CD14-positive monocyte (primary cell): ENCODE data around the gene HPGD. TPM values are rescaled to one million over a fixed set of nuclear protein-coding genes. Genes with fewer than 3 reads are reported as not detected.

Source experiments
- DNase-seq, 3 donors: peaks; one replicate each; pipeline ENCODE4 v3.0.0-alpha.2; 2011 to 2022
- H2AFZ ChIP-seq: 2 replicates; pipeline ENCODE4 v1.6.0; 2012; ENCODE audit warnings: mild to moderate bottlenecking, low read depth, low read length, inconsistent platforms; ENCODE audit not compliant: insufficient read depth, poor library complexity, severe bottlenecking
- H3K27ac ChIP-seq, 2 donors: 1 replicate in 1 of 2; 2 replicates in 1 of 2; pipeline ENCODE4 v1.5.1; 2012 to 2013; ENCODE audit warnings: low read length in 2 of 2, control low read depth in 1 of 2, inconsistent platforms in 1 of 2, low read depth in 1 of 2, mild to moderate bottlenecking in 1 of 2
- H3K27me3 ChIP-seq, 2 donors: one replicate each; pipeline versions ENCODE4 v1.6.0 to v1.6.1; 2011 to 2013; ENCODE audit warnings: low read length in 2 of 2; ENCODE audit not compliant: control insufficient read depth in 2 of 2, insufficient read depth in 2 of 2
- H3K36me3 ChIP-seq, 2 donors: replicated peaks in 1 of 2; 1 replicate in 1 of 2; 2 replicates in 1 of 2; pipeline versions ENCODE4 v1.5.1 to v1.6.1; 2012 to 2013; ENCODE audit warnings: low read length in 2 of 2, control low read depth in 1 of 2, inconsistent platforms in 1 of 2, mild to moderate bottlenecking in 1 of 2; ENCODE audit not compliant: insufficient read depth in 2 of 2, control insufficient read depth in 1 of 2
- H3K4me1 ChIP-seq, 2 donors: 1 replicate in 1 of 2; 2 replicates in 1 of 2; pipeline versions ENCODE4 v1.5.1 to v1.6.1; 2012 to 2013; ENCODE audit warnings: low read length in 2 of 2, control low read depth in 1 of 2, inconsistent platforms in 1 of 2, mild to moderate bottlenecking in 1 of 2, moderate library complexity in 1 of 2; ENCODE audit not compliant: insufficient read depth in 2 of 2, control insufficient read depth in 1 of 2
- H3K4me2 ChIP-seq: replicated peaks from 2 replicates; pipeline ENCODE3; 2012; ENCODE audit warnings: low read length, moderate library complexity, mild to moderate bottlenecking; ENCODE audit not compliant: poor library complexity, severe bottlenecking; ENCODE audit errors: extremely low read depth
- H3K4me3 ChIP-seq, 3 experiments: fragments of 200-600 bp in 1 of 3; sonication (generic) in 1 of 3; replicated peaks in 1 of 3; 1 replicate in 2 of 3; 2 replicates in 1 of 3; pipeline ENCODE4 v1.5.1; 2011 to 2013; ENCODE audit warnings: low read length in 3 of 3, mild to moderate bottlenecking in 3 of 3, control low read depth in 2 of 3, low read depth in 2 of 3, inconsistent platforms in 1 of 3, moderate library complexity in 1 of 3
- H3K79me2 ChIP-seq: 2 replicates; pipeline ENCODE4 v1.6.0; 2012; ENCODE audit warnings: mild to moderate bottlenecking, control low read depth, inconsistent platforms, low read length, moderate library complexity; ENCODE audit not compliant: insufficient read depth
- H3K9ac ChIP-seq: 2 replicates; pipeline ENCODE4 v1.6.0; 2017; ENCODE audit warnings: low read length, mild to moderate bottlenecking; ENCODE audit not compliant: insufficient read depth, poor library complexity, severe bottlenecking
- H3K9me3 ChIP-seq, 2 donors: replicated peaks in 1 of 2; 1 replicate in 1 of 2; 2 replicates in 1 of 2; pipeline versions ENCODE4 v1.5.1 to v1.6.1; 2012 to 2013; ENCODE audit warnings: low read length in 2 of 2, control low read depth in 1 of 2; ENCODE audit not compliant: control insufficient read depth in 1 of 2, insufficient read depth in 1 of 2
- H4K20me1 ChIP-seq: 2 replicates; pipeline ENCODE4 v1.6.0; 2012; ENCODE audit warnings: mild to moderate bottlenecking, low read length, control low read depth, moderate library complexity; ENCODE audit not compliant: insufficient read depth
- H3K27ac Mint-ChIP-seq, 7 donors: one replicate each; pipeline ENCODE4 v1.8.0; 2020; ENCODE audit warnings: mild to moderate bottlenecking in 7 of 7, mixed read lengths in 7 of 7, moderate library complexity in 6 of 7, inconsistent platforms in 2 of 7
- H3K27me3 Mint-ChIP-seq, 3 donors: one replicate each; pipeline ENCODE4 v1.8.0; 2021 to 2022; ENCODE audit warnings: low read depth in 3 of 3, mild to moderate bottlenecking in 3 of 3, mixed read lengths in 3 of 3, moderate library complexity in 3 of 3, inconsistent platforms in 1 of 3
- H3K36me3 Mint-ChIP-seq, 2 donors: one replicate each; pipeline ENCODE4 v1.8.0; 2020; ENCODE audit warnings: mixed read lengths in 2 of 2, inconsistent platforms in 1 of 2, mild to moderate bottlenecking in 1 of 2
- H3K4me1 Mint-ChIP-seq: one replicate; pipeline ENCODE4 v1.8.0; 2020; ENCODE audit warnings: mild to moderate bottlenecking, mixed read lengths
- H3K4me3 Mint-ChIP-seq, 2 donors: one replicate each; pipeline ENCODE4 v1.8.0; 2020; ENCODE audit warnings: mild to moderate bottlenecking in 2 of 2, mixed read lengths in 2 of 2, moderate library complexity in 1 of 2
- H3K9me3 Mint-ChIP-seq, 7 donors: one replicate each; pipeline ENCODE4 v1.8.0; 2020 to 2022; ENCODE audit warnings: mixed read lengths in 7 of 7, mild to moderate bottlenecking in 6 of 7, moderate library complexity in 6 of 7, inconsistent platforms in 2 of 7
- CTCF ChIP-seq: fragments of 200-600 bp; IDR thresholded peaks from one replicate; pipeline ENCODE4 v1.8.0; 2022; ENCODE audit warnings: antibody characterized with exemption, mild to moderate bottlenecking
- WGBS: methylation state at CpG from one replicate; pipeline ENCODE4 v1.1.5; 2013; ENCODE audit warnings: missing lambda C conversion rate; ENCODE audit not compliant: insufficient coverage; 5-methylcytosine and 5-hydroxymethylcytosine counted together
- intact Hi-C, 2 donors: fragments of 100-400 bp; cut with micrococcal nuclease; formaldehyde crosslinking; loops; one replicate each; pipeline versions ENCODE4 v1.15.0 to v1.15.1; 2023
- polyA plus RNA-seq, 3 donors: library from polyadenylated mRNA; depleted of rRNA in 1 of 3; unstranded in 2 of 3; stranded (reverse) in 1 of 3; fragments of 300-500 nt in 2 of 3; fragments of >200 nt in 1 of 3; fragmentation: Illumina TruSeq in 2 of 3; gene quantifications; 1 replicate in 2 of 3; 2 replicates in 1 of 3; pipeline ENCODE4 v1.2.3, GENCODE V29; 2012 to 2021

HPGD gene
- polyA plus RNA-seq, 3 donors, result 0.17 to 2.3 (median 1.3) TPM

- TF ChIP-seq CTCF, result no peak
- H3K4me3 ChIP-seq, result no peak overlapping the region
- H3K36me3 ChIP-seq, result no peaks in the 10 kb centered on the region
- no peak overlapping the region for H3K27ac Mint-ChIP-seq
- H3K27ac ChIP-seq, result no peak overlapping the region
- no peaks in the 10 kb centered on the region for H4K20me1 ChIP-seq
- H2AFZ ChIP-seq, result no peak overlapping the region
- H3K4me1 ChIP-seq, result no peaks in the 10 kb centered on the region
- no peak overlapping the region for H3K9ac ChIP-seq
- no peaks in the 10 kb centered on the region for H3K4me1 Mint-ChIP-seq
- H3K36me3 Mint-ChIP-seq, result no peaks in the 10 kb centered on the region
- intact Hi-C loops, result no loop called here
- H3K9me3 ChIP-seq, result peaks cover 5 to 11% of the 10 kb centered on the region in 2 donors
- H3K4me2 ChIP-seq, result no peak overlapping the region
- peaks cover 0 to 4% (median 3%) of the 10 kb centered on the region in 3 donors for H3K27me3 Mint-ChIP-seq
- no peak for DNase-seq
- H3K4me3 Mint-ChIP-seq, result no peak overlapping the region
- no peaks in the 10 kb centered on the region for H3K79me2 ChIP-seq
- WGBS, result no CpG with 5 or more reads among the region's 4 CpGs
- H3K27me3 ChIP-seq, result no peaks in the 10 kb centered on the region
- H3K9me3 Mint-ChIP-seq, result peaks cover 5 to 18% (median 10%) of the 10 kb centered on the region in 7 donors
Observed at GRCh38 chr4:174544496-174544895, 22.2 kb upstream of the HPGD start.

- no peaks in the 10 kb centered on the region for H3K36me3 ChIP-seq
- H3K27ac ChIP-seq, result no peak overlapping the region
- Mint-ChIP-seq H3K9me3 (peaks cover 0 to 5% (median 2%) of the 10 kb centered on the region in 7 donors), H3K36me3 (no peaks in the 10 kb centered on the region), H3K27ac (no peak overlapping the region), H3K27me3 (peaks cover 1 to 3% (median 3%) of the 10 kb centered on the region in 3 donors), H3K4me3 (no peak overlapping the region), H3K4me1 (no peaks in the 10 kb centered on the region)
- TF ChIP-seq CTCF, result no peak
- no peaks in the 10 kb centered on the region for H3K27me3 ChIP-seq
- H4K20me1 ChIP-seq, result no peaks in the 10 kb centered on the region
- no peaks in the 10 kb centered on the region for H3K9me3 ChIP-seq
- no peak overlapping the region for H3K4me3 ChIP-seq
- no peak overlapping the region for H3K4me2 ChIP-seq
- H2AFZ ChIP-seq, result no peak overlapping the region
- intact Hi-C loops, result no loop called here
- H3K79me2 ChIP-seq, result no peaks in the 10 kb centered on the region
- no peak for DNase-seq
- no peaks in the 10 kb centered on the region for H3K4me1 ChIP-seq
- no peak overlapping the region for H3K9ac ChIP-seq
- WGBS, result 97% methylated on average over 5 of the region's 10 CpGs
Observed at GRCh38 chr4:174540175-174540574, 17.9 kb upstream of the HPGD start.
